ENCODE measurements around the gene SPACA6. TPM values are rescaled to one million over a fixed set of nuclear protein-coding genes. Genes with fewer than 3 reads are reported as not detected.

Gene SPACA6
- total and polyA plus RNA-seq, 2 donors (not counting 1 experiment from before 2014, with no cell fraction given): 5.5 to 8.6 TPM

- H3K27ac ChIP-seq (ENCODE audit: insufficient read depth, low read length): no peak overlapping the region
- peaks cover 71% of the 10 kb centered on the region for H3K79me2 ChIP-seq (ENCODE audit: control insufficient read depth, insufficient read depth, low read length)
- H3K9me3 ChIP-seq (ENCODE audit: control insufficient read depth, insufficient read depth, low read depth, low read length): no peaks in the 10 kb centered on the region
- no peak overlapping the region for H3K4me3 ChIP-seq (replicated peaks in 1 of 4; ENCODE audit: control extremely low read depth in 1 of 4, insufficient read depth in 1 of 4, low read depth in 3 of 4, low read length in 4 of 4)
- no peak overlapping the region for H3K4me2 ChIP-seq (ENCODE audit: extremely low read depth, insufficient read depth, low read length)
- TF ChIP-seq CTCF (conservative IDR thresholded peaks at IDR 0.05 in 1 of 2, IDR thresholded peaks at IDR 0.05 in 1 of 2; ENCODE audit: low read depth in 1 of 2, low read length in 2 of 2): no peak
- TF ChIP-seq EZH2 (IDR thresholded peaks at IDR 0.05; ENCODE audit: low read length, missing control alignments): no peak
- no peak overlapping the region for H2AFZ ChIP-seq (ENCODE audit: low read length)
- no peak for DNase-seq (ENCODE audit: low read depth in 2 of 2)
- H3K36me3 ChIP-seq (ENCODE audit: control insufficient read depth, insufficient read depth, low read length): peaks cover 26% of the 10 kb centered on the region
- no peak overlapping the region for H3K9ac ChIP-seq (ENCODE audit: insufficient read depth, low read length)
- peaks cover 5% of the 10 kb centered on the region for H3K4me1 ChIP-seq (ENCODE audit: control insufficient read depth, extremely low read depth, insufficient read depth, low read length)
- no peaks in the 10 kb centered on the region for H4K20me1 ChIP-seq (ENCODE audit: control insufficient read depth, extremely low read depth, insufficient read depth, low read length)
- no peaks in the 10 kb centered on the region for H3K27me3 ChIP-seq (ENCODE audit: control insufficient read depth, insufficient read depth, low read length)
Observed at GRCh38 chr19:51694318-51695085, 1.4 kb downstream of the SPACA6 start.

GRCh38 chr19:51695088-51695487 lies 2.0 kb downstream of the SPACA6 start:
- Histone ChIP-seq H3K4me3 (replicated peaks in 1 of 4; ENCODE audit: control extremely low read depth in 1 of 4, insufficient read depth in 1 of 4, low read depth in 3 of 4, low read length in 4 of 4) (no peak overlapping the region), H3K9me3 (ENCODE audit: control insufficient read depth, insufficient read depth, low read depth, low read length) (no peaks in the 10 kb centered on the region), H3K4me1 (ENCODE audit: control insufficient read depth, extremely low read depth, insufficient read depth, low read length) (peaks cover 5% of the 10 kb centered on the region), H3K79me2 (ENCODE audit: control insufficient read depth, insufficient read depth, low read length) (peaks cover 65% of the 10 kb centered on the region), H4K20me1 (ENCODE audit: control insufficient read depth, extremely low read depth, insufficient read depth, low read length) (no peaks in the 10 kb centered on the region), H3K27ac (ENCODE audit: insufficient read depth, low read length) (no peak overlapping the region), H3K36me3 (ENCODE audit: control insufficient read depth, insufficient read depth, low read length) (peaks cover 26% of the 10 kb centered on the region), H2AFZ (ENCODE audit: low read length) (no peak overlapping the region), H3K9ac (ENCODE audit: insufficient read depth, low read length) (no peak overlapping the region), H3K27me3 (ENCODE audit: control insufficient read depth, insufficient read depth, low read length) (no peaks in the 10 kb centered on the region), H3K4me2 (ENCODE audit: extremely low read depth, insufficient read depth, low read length) (no peak overlapping the region)
- TF ChIP-seq CTCF (conservative IDR thresholded peaks at IDR 0.05 in 1 of 2, IDR thresholded peaks at IDR 0.05 in 1 of 2; ENCODE audit: low read depth in 1 of 2, low read length in 2 of 2): no peak
- no peak for TF ChIP-seq EZH2 (IDR thresholded peaks at IDR 0.05; ENCODE audit: low read length, missing control alignments)
- DNase-seq (ENCODE audit: low read depth in 2 of 2): no peak

GRCh38 chr19:51695702-51696315 lies 2.7 kb downstream of the SPACA6 start:
- H4K20me1 ChIP-seq (ENCODE audit: control insufficient read depth, extremely low read depth, insufficient read depth, low read length): no peaks in the 10 kb centered on the region
- H3K4me1 ChIP-seq (ENCODE audit: control insufficient read depth, extremely low read depth, insufficient read depth, low read length): peaks cover 5% of the 10 kb centered on the region
- H3K79me2 ChIP-seq (ENCODE audit: control insufficient read depth, insufficient read depth, low read length): peaks cover 58% of the 10 kb centered on the region
- TF ChIP-seq CTCF (conservative IDR thresholded peaks at IDR 0.05 in 1 of 2, IDR thresholded peaks at IDR 0.05 in 1 of 2; ENCODE audit: low read depth in 1 of 2, low read length in 2 of 2) (no peak), EZH2 (IDR thresholded peaks at IDR 0.05; ENCODE audit: low read length, missing control alignments) (no peak)
- no peaks in the 10 kb centered on the region for H3K9me3 ChIP-seq (ENCODE audit: control insufficient read depth, insufficient read depth, low read depth, low read length)
- H3K4me2 ChIP-seq (ENCODE audit: extremely low read depth, insufficient read depth, low read length): no peak overlapping the region
- H3K36me3 ChIP-seq (ENCODE audit: control insufficient read depth, insufficient read depth, low read length): peaks cover 26% of the 10 kb centered on the region
- no peak overlapping the region for H3K4me3 ChIP-seq (replicated peaks in 1 of 4; ENCODE audit: control extremely low read depth in 1 of 4, insufficient read depth in 1 of 4, low read depth in 3 of 4, low read length in 4 of 4)
- DNase-seq (ENCODE audit: low read depth in 2 of 2): no peak
- no peak overlapping the region for H3K27ac ChIP-seq (ENCODE audit: insufficient read depth, low read length)
- H2AFZ ChIP-seq (ENCODE audit: low read length): no peak overlapping the region
- H3K27me3 ChIP-seq (ENCODE audit: control insufficient read depth, insufficient read depth, low read length): no peaks in the 10 kb centered on the region
- H3K9ac ChIP-seq (ENCODE audit: insufficient read depth, low read length): no peak overlapping the region

All from fibroblast of lung (primary cell).